Measurements from ENCODE around the gene MBOAT1. TPM values are rescaled to one million over a fixed set of nuclear protein-coding genes. Genes with fewer than 3 reads are reported as not detected.

MBOAT1 gene
- total RNA-seq, 1 experiment from 2014 or later = 39.9 TPM

GRCh38 chr6:20169119-20169557 is 43.1 kb downstream of the MBOAT1 start:
- no peak overlapping the region for H3K27ac Mint-ChIP-seq (ENCODE audit: unreplicated experiment)
- BruUV-seq (replicated peaks) = no TSS peak
- no peak overlapping the region for H3K4me3 Mint-ChIP-seq (ENCODE audit: low read depth, unreplicated experiment)
- no peak for DNase-seq
- no peaks in the 10 kb centered on the region for H3K4me1 Mint-ChIP-seq (ENCODE audit: low read depth, unreplicated experiment)
- intact Hi-C loops (cut with micrococcal nuclease; ENCODE audit: unreplicated experiment) = no loop called here
- CTCF ChIA-PET = no interaction called here
- TF ChIP-seq, protein P1, sequence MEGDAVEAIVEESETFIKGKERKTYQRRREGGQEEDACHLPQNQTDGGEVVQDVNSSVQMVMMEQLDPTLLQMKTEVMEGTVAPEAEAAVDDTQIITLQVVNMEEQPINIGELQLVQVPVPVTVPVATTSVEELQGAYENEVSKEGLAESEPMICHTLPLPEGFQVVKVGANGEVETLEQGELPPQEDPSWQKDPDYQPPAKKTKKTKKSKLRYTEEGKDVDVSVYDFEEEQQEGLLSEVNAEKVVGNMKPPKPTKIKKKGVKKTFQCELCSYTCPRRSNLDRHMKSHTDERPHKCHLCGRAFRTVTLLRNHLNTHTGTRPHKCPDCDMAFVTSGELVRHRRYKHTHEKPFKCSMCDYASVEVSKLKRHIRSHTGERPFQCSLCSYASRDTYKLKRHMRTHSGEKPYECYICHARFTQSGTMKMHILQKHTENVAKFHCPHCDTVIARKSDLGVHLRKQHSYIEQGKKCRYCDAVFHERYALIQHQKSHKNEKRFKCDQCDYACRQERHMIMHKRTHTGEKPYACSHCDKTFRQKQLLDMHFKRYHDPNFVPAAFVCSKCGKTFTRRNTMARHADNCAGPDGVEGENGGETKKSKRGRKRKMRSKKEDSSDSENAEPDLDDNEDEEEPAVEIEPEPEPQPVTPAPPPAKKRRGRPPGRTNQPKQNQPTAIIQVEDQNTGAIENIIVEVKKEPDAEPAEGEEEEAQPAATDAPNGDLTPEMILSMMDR (IDR thresholded peaks at IDR 0.05; ENCODE audit: unreplicated experiment) = no peak
- H3K27me3 Mint-ChIP-seq (ENCODE audit: unreplicated experiment) = no peaks in the 10 kb centered on the region
- no peaks in the 10 kb centered on the region for H3K9me3 Mint-ChIP-seq (ENCODE audit: low read depth, unreplicated experiment)
- no peaks in the 10 kb centered on the region for H3K36me3 Mint-ChIP-seq (ENCODE audit: insufficient read depth, unreplicated experiment)

DNA sequence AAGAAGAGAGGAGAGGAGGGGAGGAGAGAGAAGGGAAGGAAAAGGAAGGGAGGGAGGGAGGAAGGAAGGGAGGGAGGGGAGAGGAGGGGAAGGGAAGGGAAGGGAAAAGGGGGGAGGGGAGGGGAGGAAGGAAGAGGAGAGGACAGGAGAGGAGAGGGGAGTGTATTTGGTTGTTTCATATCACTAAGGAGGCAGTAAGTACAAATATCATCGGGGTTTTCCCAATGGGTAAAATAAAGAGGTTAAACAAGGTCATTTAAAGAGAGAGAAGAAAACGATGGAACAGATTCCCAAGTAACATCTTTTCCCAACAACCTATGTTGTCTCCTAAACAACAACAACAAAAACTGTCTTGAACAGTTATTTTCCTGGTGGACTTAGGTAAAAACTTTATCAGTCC is 43.6 kb downstream of the MBOAT1 start:
- H3K9me3 Mint-ChIP-seq (ENCODE audit: low read depth, unreplicated experiment) = no peaks in the 10 kb centered on the region
- no peak for DNase-seq
- H3K27me3 Mint-ChIP-seq (ENCODE audit: unreplicated experiment) = no peaks in the 10 kb centered on the region
- no peak overlapping the region for H3K27ac Mint-ChIP-seq (ENCODE audit: unreplicated experiment)
- H3K36me3 Mint-ChIP-seq (ENCODE audit: insufficient read depth, unreplicated experiment) = no peaks in the 10 kb centered on the region
- intact Hi-C loops (cut with micrococcal nuclease; ENCODE audit: unreplicated experiment) = no loop called here
- TF ChIP-seq, protein P1 (IDR thresholded peaks at IDR 0.05; ENCODE audit: unreplicated experiment) = no peak
- CTCF ChIA-PET = no interaction called here
- no peaks in the 10 kb centered on the region for H3K4me1 Mint-ChIP-seq (ENCODE audit: low read depth, unreplicated experiment)
- no peak overlapping the region for H3K4me3 Mint-ChIP-seq (ENCODE audit: low read depth, unreplicated experiment)
- BruUV-seq (replicated peaks) = no TSS peak

DNA sequence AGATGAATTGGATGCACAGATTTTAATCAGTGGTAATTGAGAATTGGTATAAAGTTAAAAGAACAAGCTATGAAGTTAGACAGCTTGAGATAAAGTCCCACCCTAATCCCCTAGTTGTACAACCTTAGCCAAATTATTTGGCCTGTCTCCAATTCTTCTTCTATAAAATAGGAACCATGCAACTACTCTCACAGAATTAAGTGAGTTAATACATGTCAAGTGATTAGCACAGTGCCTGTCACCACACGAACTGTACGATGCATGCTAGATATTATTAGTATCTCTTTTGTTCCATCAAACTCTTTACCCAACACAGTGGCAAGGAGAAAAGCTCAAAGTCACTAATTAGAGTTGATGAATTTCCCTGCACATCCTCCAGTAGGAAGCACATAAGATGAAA is 44.7 kb downstream of the MBOAT1 start:
- CTCF ChIA-PET = no interaction called here
- TF ChIP-seq, protein P1 (IDR thresholded peaks at IDR 0.05; ENCODE audit: unreplicated experiment) = no peak
- H3K4me1 Mint-ChIP-seq (ENCODE audit: low read depth, unreplicated experiment) = no peaks in the 10 kb centered on the region
- no peaks in the 10 kb centered on the region for H3K36me3 Mint-ChIP-seq (ENCODE audit: insufficient read depth, unreplicated experiment)
- DNase-seq = no peak
- intact Hi-C loops (cut with micrococcal nuclease; ENCODE audit: unreplicated experiment) = no loop called here
- H3K27me3 Mint-ChIP-seq (ENCODE audit: unreplicated experiment) = no peaks in the 10 kb centered on the region
- no peaks in the 10 kb centered on the region for H3K9me3 Mint-ChIP-seq (ENCODE audit: low read depth, unreplicated experiment)
- H3K27ac Mint-ChIP-seq (ENCODE audit: unreplicated experiment) = no peak overlapping the region
- no TSS peak for BruUV-seq (replicated peaks)
- no peak overlapping the region for H3K4me3 Mint-ChIP-seq (ENCODE audit: low read depth, unreplicated experiment)

DNA sequence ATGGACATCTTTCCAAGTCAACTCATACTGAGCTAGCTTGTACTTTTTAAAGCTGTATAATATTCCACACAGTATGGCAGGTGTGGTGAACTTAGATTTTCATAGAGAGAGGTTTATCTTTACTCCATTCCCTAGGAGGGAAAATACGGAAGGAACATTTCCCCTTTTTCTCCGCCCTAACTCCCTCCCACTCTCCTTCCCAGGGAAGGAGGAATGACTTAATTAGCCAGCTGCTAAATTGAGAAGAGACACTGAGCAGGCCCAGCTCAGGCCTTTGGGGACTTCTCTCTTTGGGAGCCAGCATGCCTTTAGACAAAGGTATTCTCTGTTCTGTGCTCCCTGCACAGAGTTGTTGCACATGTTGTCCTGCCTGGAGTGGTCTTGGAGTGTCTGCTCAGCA is 46.1 kb downstream of the MBOAT1 start:
- no peak overlapping the region for H3K4me3 Mint-ChIP-seq (ENCODE audit: low read depth, unreplicated experiment)

More for the DNA sequence above, 46.1 kb downstream of the MBOAT1 start:
- BruUV-seq (replicated peaks) = no TSS peak
- DNase-seq = no peak
- H3K36me3 Mint-ChIP-seq (ENCODE audit: insufficient read depth, unreplicated experiment) = no peaks in the 10 kb centered on the region
- no peak overlapping the region for H3K27ac Mint-ChIP-seq (ENCODE audit: unreplicated experiment)
- no peaks in the 10 kb centered on the region for H3K27me3 Mint-ChIP-seq (ENCODE audit: unreplicated experiment)
- TF ChIP-seq, protein P1 (IDR thresholded peaks at IDR 0.05; ENCODE audit: unreplicated experiment) = no peak
- H3K9me3 Mint-ChIP-seq (ENCODE audit: low read depth, unreplicated experiment) = no peaks in the 10 kb centered on the region
- CTCF ChIA-PET = interaction anchor here (0.6 kb wide), 1 partner anchor 264 kb away, joined by 4 read pairs; no protein-coding TSS in a partner anchor
- intact Hi-C loops (cut with micrococcal nuclease; ENCODE audit: unreplicated experiment) = no loop called here
- peaks cover 3% of the 10 kb centered on the region for H3K4me1 Mint-ChIP-seq (ENCODE audit: low read depth, unreplicated experiment)

Measured in Calu3 (cell line).